WTC11 (cell line): Measurements from ENCODE around the gene ZNHIT1. TPM values are rescaled to one million over a fixed set of nuclear protein-coding genes. Genes with fewer than 3 reads are reported as not detected.

Source experiments
- ATAC-seq: fragments of 200-7000 bp; cut with Tn5 transposase; 2 replicates; pipeline ENCODE4 v1.10.0; 2021; ENCODE audit warnings: mild to moderate bottlenecking, moderate library complexity
- CTCF ChIA-PET: fragments of 300-600 bp; sonication (Branson Sonifier 250); formaldehyde crosslinking; loops from one replicate; lab custom pipeline; 2021; ENCODE audit warnings: antibody characterized with exemption; lab: Charles Lee
- POLR2A ChIA-PET: fragments of 350-600 bp; sonication (Branson Sonifier 250); formaldehyde crosslinking; loops from one replicate; lab custom pipeline; 2021; ENCODE audit warnings: antibody characterized with exemption; lab: Charles Lee
- DNase-seq: peaks from one replicate; pipeline ENCODE4 v3.0.0; 2021; ENCODE audit warnings: low spot score
- H3K27ac Mint-ChIP-seq: 2 replicates; pipeline ENCODE4 v1.8.0; 2021; ENCODE audit warnings: mixed read lengths
- H3K27me3 Mint-ChIP-seq: 2 replicates; pipeline ENCODE4 v1.8.0; 2021; ENCODE audit warnings: low read depth, mild to moderate bottlenecking, moderate library complexity, mixed read lengths
- H3K36me3 Mint-ChIP-seq: 2 replicates; pipeline ENCODE4 v1.8.0; 2021; ENCODE audit warnings: mixed read lengths
- H3K4me1 Mint-ChIP-seq: 2 replicates; pipeline ENCODE4 v1.8.0; 2022; ENCODE audit warnings: mixed read lengths
- H3K4me3 Mint-ChIP-seq: 2 replicates; pipeline ENCODE4 v1.8.0; 2021; ENCODE audit warnings: mild to moderate bottlenecking, moderate library complexity, mixed read lengths
- H3K9me3 Mint-ChIP-seq: 2 replicates; pipeline ENCODE4 v1.8.0; 2021; ENCODE audit warnings: mixed read lengths
- CREM ChIP-seq: sonication (generic); formaldehyde crosslinking; IDR thresholded peaks from 2 replicates; pipeline ENCODE4 v1.8.1; 2022; ENCODE audit warnings: mild to moderate bottlenecking, missing genetic modification reagents, moderate library complexity
- ELF4 ChIP-seq: sonication (generic); formaldehyde crosslinking; IDR thresholded peaks from 2 replicates; pipeline ENCODE4 v1.8.1; 2022; ENCODE audit warnings: low read depth, mild to moderate bottlenecking, moderate library complexity, missing genetic modification reagents
- ETV6 ChIP-seq: sonication (generic); formaldehyde crosslinking; IDR thresholded peaks from 2 replicates; pipeline ENCODE4 v1.8.1; 2022; ENCODE audit warnings: mild to moderate bottlenecking, missing genetic modification reagents
- GABPB1 ChIP-seq: sonication (generic); formaldehyde crosslinking; IDR thresholded peaks from 2 replicates; pipeline ENCODE4 v1.8.1; 2023; ENCODE audit warnings: mild to moderate bottlenecking, missing genetic modification reagents
- GTF2I ChIP-seq: fragments of 250-450 bp; sonication (Bioruptor Pico); conservative IDR thresholded peaks from 2 replicates; pipeline ENCODE4 v1.4.0; 2021; ENCODE audit warnings: mild to moderate bottlenecking
- IRF2 ChIP-seq: sonication (generic); formaldehyde crosslinking; IDR thresholded peaks from 2 replicates; pipeline ENCODE4 v1.8.0; 2022; ENCODE audit warnings: low read depth, missing genetic modification reagents, borderline replicate concordance
- ZNF138 ChIP-seq: sonication (generic); formaldehyde crosslinking; conservative IDR thresholded peaks from 2 replicates; pipeline ENCODE4 v1.8.1; 2022; ENCODE audit warnings: mild to moderate bottlenecking, moderate library complexity, missing genetic modification reagents
- ZNF317 ChIP-seq: sonication (generic); formaldehyde crosslinking; IDR thresholded peaks from 2 replicates; pipeline ENCODE4 v1.8.1; 2023; ENCODE audit warnings: low read depth, mild to moderate bottlenecking, moderate library complexity, missing genetic modification reagents, borderline replicate concordance
- ZNF416 ChIP-seq: fragments of 250-450 bp; sonication (Bioruptor Pico); IDR thresholded peaks from 2 replicates; pipeline ENCODE4 v1.9.0; 2021; ENCODE audit warnings: mild to moderate bottlenecking, inconsistent platforms
- total RNA-seq: library from RNA; stranded (reverse); gene quantifications from 3 replicates; pipeline ENCODE4 v1.2.3, GENCODE V29; 2021
- TF ChIP-seq, protein P1 (sequence below): sonication (generic); formaldehyde crosslinking; IDR thresholded peaks from 2 replicates; pipeline ENCODE4 v1.8.1; 2023; ENCODE audit warnings: mild to moderate bottlenecking, missing genetic modification reagents, moderate library complexity
- TF ChIP-seq, protein P2 (sequence below): sonication (generic); formaldehyde crosslinking; IDR thresholded peaks from 2 replicates; pipeline ENCODE4 v1.8.1; 2023; ENCODE audit warnings: mild to moderate bottlenecking, missing genetic modification reagents, borderline replicate concordance
- TF ChIP-seq, protein P3 (sequence below): sonication (generic); formaldehyde crosslinking; IDR thresholded peaks from 2 replicates; pipeline ENCODE4 v1.8.0; 2023; ENCODE audit warnings: missing genetic modification reagents, mild to moderate bottlenecking, borderline replicate concordance
- TF ChIP-seq, protein P4 (sequence below): fragments of 200-600 bp; IDR thresholded peaks from 2 replicates; pipeline ENCODE4 v1.8.0; 2022; ENCODE audit warnings: antibody characterized with exemption
- TF ChIP-seq, protein P5 (sequence below): sonication (generic); formaldehyde crosslinking; IDR thresholded peaks from 2 replicates; pipeline ENCODE4 v1.8.1; 2022; ENCODE audit warnings: low read depth, missing genetic modification reagents, borderline replicate concordance
- TF ChIP-seq, protein P6 (sequence below): sonication (generic); formaldehyde crosslinking; IDR thresholded peaks from 2 replicates; pipeline ENCODE4 v1.8.1; 2023; ENCODE audit warnings: mild to moderate bottlenecking, moderate library complexity, missing genetic modification reagents
- TF ChIP-seq, protein P7 (sequence below): sonication (generic); formaldehyde crosslinking; IDR thresholded peaks from 2 replicates; pipeline ENCODE4 v1.8.1; 2022; ENCODE audit warnings: missing genetic modification reagents, borderline replicate concordance

ZNHIT1 gene
- total RNA-seq, 1 experiment from 2014 or later, result 63.9 TPM

DNA sequence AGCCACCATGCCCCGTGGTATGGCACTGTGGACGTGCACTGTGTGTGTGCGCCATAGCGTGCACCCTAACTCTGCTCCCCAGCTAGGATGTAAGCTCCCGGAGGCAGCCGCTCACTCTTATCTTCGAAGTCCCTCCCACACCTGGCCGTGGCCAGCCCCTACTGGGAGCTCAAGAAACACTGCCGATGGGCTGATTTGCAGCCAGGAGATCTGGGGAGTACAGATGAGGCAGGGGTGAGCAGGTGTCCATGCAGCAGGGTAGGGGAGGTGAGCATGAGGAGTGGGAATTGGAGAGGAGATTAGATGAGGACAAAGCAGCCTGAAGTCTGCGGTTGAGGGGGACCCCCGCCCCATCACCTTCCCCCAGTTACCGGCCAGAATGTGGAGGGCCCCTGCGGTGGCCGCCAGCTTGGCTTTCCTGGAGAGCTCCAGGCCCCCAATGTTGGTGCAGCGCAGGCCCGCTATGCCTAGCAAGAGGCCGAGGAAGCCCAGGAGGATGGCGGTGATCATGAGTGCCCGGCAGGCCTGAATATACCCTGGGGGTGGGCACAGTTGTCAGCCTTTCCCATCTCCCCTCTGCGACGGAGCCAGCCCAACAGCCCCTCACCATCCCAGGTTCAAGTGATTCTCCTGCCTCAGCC is 16.1 kb downstream of the ZNHIT1 start:
- Mint-ChIP-seq H3K36me3 (no peaks in the 10 kb centered on the region), H3K27ac (peak overlapping the region; percentile 89; the same call in 1 of the 2 replicates), H3K27me3 (no peaks in the 10 kb centered on the region), H3K4me1 (peaks cover 34% of the 10 kb centered on the region), H3K9me3 (no peaks in the 10 kb centered on the region), H3K4me3 (no peak overlapping the region)
- CTCF ChIA-PET, result interaction anchor here (0.5 to 8.0 kb wide), 12 partner anchors 10 to 216 kb away, joined by 3 to 80 read pairs (median 4); partner anchors contain the start of genes FIS1, PLOD3 and ZNHIT1
- TF ChIP-seq IRF2 (CRISPR knock-in tag) (no peak), ZNF416 (CRISPR knock-in tag) (no peak), GTF2I (CRISPR knock-in tag) (no peak)
- TF ChIP-seq, protein P1, sequence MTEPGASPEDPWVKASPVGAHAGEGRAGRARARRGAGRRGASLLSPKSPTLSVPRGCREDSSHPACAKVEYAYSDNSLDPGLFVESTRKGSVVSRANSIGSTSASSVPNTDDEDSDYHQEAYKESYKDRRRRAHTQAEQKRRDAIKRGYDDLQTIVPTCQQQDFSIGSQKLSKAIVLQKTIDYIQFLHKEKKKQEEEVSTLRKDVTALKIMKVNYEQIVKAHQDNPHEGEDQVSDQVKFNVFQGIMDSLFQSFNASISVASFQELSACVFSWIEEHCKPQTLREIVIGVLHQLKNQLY (CRISPR knock-in tag), result no peak
- TF ChIP-seq, protein P2, sequence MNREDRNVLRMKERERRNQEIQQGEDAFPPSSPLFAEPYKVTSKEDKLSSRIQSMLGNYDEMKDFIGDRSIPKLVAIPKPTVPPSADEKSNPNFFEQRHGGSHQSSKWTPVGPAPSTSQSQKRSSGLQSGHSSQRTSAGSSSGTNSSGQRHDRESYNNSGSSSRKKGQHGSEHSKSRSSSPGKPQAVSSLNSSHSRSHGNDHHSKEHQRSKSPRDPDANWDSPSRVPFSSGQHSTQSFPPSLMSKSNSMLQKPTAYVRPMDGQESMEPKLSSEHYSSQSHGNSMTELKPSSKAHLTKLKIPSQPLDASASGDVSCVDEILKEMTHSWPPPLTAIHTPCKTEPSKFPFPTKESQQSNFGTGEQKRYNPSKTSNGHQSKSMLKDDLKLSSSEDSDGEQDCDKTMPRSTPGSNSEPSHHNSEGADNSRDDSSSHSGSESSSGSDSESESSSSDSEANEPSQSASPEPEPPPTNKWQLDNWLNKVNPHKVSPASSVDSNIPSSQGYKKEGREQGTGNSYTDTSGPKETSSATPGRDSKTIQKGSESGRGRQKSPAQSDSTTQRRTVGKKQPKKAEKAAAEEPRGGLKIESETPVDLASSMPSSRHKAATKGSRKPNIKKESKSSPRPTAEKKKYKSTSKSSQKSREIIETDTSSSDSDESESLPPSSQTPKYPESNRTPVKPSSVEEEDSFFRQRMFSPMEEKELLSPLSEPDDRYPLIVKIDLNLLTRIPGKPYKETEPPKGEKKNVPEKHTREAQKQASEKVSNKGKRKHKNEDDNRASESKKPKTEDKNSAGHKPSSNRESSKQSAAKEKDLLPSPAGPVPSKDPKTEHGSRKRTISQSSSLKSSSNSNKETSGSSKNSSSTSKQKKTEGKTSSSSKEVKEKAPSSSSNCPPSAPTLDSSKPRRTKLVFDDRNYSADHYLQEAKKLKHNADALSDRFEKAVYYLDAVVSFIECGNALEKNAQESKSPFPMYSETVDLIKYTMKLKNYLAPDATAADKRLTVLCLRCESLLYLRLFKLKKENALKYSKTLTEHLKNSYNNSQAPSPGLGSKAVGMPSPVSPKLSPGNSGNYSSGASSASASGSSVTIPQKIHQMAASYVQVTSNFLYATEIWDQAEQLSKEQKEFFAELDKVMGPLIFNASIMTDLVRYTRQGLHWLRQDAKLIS, result no peak
- TF ChIP-seq, protein P3, sequence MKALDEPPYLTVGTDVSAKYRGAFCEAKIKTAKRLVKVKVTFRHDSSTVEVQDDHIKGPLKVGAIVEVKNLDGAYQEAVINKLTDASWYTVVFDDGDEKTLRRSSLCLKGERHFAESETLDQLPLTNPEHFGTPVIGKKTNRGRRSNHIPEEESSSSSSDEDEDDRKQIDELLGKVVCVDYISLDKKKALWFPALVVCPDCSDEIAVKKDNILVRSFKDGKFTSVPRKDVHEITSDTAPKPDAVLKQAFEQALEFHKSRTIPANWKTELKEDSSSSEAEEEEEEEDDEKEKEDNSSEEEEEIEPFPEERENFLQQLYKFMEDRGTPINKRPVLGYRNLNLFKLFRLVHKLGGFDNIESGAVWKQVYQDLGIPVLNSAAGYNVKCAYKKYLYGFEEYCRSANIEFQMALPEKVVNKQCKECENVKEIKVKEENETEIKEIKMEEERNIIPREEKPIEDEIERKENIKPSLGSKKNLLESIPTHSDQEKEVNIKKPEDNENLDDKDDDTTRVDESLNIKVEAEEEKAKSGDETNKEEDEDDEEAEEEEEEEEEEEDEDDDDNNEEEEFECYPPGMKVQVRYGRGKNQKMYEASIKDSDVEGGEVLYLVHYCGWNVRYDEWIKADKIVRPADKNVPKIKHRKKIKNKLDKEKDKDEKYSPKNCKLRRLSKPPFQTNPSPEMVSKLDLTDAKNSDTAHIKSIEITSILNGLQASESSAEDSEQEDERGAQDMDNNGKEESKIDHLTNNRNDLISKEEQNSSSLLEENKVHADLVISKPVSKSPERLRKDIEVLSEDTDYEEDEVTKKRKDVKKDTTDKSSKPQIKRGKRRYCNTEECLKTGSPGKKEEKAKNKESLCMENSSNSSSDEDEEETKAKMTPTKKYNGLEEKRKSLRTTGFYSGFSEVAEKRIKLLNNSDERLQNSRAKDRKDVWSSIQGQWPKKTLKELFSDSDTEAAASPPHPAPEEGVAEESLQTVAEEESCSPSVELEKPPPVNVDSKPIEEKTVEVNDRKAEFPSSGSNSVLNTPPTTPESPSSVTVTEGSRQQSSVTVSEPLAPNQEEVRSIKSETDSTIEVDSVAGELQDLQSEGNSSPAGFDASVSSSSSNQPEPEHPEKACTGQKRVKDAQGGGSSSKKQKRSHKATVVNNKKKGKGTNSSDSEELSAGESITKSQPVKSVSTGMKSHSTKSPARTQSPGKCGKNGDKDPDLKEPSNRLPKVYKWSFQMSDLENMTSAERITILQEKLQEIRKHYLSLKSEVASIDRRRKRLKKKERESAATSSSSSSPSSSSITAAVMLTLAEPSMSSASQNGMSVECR (CRISPR knock-in tag), result no peak
- POLR2A ChIA-PET, result interaction anchor here (0.5 to 1.9 kb wide), 4 partner anchors 11 to 348 kb away, joined by 3 to 13 read pairs (median 3); partner anchors contain the start of genes FIS1, PLOD3 and ZNHIT1
- DNase-seq (no peak), ATAC-seq (no peak)

DNA sequence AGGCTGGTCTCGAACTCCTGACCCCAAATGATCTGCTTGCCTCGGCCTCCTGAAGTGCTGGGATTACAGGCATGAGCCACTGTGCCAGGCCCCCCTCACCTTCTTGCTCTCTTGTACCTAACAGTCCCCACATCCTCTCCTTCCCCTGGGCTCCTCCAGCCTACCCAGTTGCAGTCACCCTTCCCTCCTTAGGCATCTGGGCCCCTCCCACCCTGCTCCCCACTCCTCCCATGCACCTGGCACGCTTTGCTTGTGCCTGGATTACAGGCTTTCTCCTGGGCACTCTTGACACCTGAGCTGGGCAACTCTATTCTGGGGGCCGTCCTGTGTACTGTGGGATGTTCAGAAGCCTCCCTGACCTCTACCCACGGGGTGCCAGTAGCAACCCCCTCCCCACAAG is 16.7 kb downstream of the ZNHIT1 start:
- ATAC-seq, result no peak
- no peak overlapping the region for H3K4me3 Mint-ChIP-seq
- TF ChIP-seq, protein P4, sequence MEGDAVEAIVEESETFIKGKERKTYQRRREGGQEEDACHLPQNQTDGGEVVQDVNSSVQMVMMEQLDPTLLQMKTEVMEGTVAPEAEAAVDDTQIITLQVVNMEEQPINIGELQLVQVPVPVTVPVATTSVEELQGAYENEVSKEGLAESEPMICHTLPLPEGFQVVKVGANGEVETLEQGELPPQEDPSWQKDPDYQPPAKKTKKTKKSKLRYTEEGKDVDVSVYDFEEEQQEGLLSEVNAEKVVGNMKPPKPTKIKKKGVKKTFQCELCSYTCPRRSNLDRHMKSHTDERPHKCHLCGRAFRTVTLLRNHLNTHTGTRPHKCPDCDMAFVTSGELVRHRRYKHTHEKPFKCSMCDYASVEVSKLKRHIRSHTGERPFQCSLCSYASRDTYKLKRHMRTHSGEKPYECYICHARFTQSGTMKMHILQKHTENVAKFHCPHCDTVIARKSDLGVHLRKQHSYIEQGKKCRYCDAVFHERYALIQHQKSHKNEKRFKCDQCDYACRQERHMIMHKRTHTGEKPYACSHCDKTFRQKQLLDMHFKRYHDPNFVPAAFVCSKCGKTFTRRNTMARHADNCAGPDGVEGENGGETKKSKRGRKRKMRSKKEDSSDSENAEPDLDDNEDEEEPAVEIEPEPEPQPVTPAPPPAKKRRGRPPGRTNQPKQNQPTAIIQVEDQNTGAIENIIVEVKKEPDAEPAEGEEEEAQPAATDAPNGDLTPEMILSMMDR, result no peak
- TF ChIP-seq GABPB1 (CRISPR knock-in tag) (no peak), ETV6 (CRISPR knock-in tag) (no peak), ZNF138 (CRISPR knock-in tag) (no peak), ELF4 (CRISPR knock-in tag) (no peak), ZNF416 (CRISPR knock-in tag) (no peak), ZNF317 (CRISPR knock-in tag) (no peak), CREM (CRISPR knock-in tag) (no peak)
- TF ChIP-seq, protein P5, sequence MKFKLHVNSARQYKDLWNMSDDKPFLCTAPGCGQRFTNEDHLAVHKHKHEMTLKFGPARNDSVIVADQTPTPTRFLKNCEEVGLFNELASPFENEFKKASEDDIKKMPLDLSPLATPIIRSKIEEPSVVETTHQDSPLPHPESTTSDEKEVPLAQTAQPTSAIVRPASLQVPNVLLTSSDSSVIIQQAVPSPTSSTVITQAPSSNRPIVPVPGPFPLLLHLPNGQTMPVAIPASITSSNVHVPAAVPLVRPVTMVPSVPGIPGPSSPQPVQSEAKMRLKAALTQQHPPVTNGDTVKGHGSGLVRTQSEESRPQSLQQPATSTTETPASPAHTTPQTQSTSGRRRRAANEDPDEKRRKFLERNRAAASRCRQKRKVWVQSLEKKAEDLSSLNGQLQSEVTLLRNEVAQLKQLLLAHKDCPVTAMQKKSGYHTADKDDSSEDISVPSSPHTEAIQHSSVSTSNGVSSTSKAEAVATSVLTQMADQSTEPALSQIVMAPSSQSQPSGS, result no peak
- TF ChIP-seq, protein P6, sequence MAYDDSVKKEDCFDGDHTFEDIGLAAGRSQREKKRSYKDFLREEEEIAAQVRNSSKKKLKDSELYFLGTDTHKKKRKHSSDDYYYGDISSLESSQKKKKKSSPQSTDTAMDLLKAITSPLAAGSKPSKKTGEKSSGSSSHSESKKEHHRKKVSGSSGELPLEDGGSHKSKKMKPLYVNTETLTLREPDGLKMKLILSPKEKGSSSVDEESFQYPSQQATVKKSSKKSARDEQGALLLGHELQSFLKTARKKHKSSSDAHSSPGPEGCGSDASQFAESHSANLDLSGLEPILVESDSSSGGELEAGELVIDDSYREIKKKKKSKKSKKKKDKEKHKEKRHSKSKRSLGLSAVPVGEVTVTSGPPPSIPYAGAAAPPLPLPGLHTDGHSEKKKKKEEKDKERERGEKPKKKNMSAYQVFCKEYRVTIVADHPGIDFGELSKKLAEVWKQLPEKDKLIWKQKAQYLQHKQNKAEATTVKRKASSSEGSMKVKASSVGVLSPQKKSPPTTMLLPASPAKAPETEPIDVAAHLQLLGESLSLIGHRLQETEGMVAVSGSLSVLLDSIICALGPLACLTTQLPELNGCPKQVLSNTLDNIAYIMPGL, result no peak
- TF ChIP-seq, protein P7, sequence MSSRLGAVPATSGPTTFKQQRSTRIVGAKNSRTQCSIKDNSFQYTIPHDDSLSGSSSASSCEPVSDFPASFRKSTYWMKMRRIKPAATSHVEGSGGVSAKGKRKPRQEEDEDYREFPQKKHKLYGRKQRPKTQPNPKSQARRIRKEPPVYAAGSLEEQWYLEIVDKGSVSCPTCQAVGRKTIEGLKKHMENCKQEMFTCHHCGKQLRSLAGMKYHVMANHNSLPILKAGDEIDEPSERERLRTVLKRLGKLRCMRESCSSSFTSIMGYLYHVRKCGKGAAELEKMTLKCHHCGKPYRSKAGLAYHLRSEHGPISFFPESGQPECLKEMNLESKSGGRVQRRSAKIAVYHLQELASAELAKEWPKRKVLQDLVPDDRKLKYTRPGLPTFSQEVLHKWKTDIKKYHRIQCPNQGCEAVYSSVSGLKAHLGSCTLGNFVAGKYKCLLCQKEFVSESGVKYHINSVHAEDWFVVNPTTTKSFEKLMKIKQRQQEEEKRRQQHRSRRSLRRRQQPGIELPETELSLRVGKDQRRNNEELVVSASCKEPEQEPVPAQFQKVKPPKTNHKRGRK (CRISPR knock-in tag), result no peak
- TF ChIP-seq, all 79 proteins: peak for 0
- Mint-ChIP-seq H3K27ac (peak overlapping the region; percentile 83; the same call in 1 of the 2 replicates), H3K36me3 (no peaks in the 10 kb centered on the region), H3K4me1 (peaks cover 38% of the 10 kb centered on the region), H3K27me3 (no peaks in the 10 kb centered on the region), H3K9me3 (no peaks in the 10 kb centered on the region)
- ChIA-PET POLR2A (interaction anchor here (1.9 kb wide), 1 partner anchor 10 kb away, joined by 13 read pairs; the partner anchor contains the start of gene FIS1), CTCF (interaction anchor here (0.8 to 8.0 kb wide), 16 partner anchors 10 to 274 kb away, joined by 3 to 80 read pairs (median 4); partner anchors contain the start of genes FIS1, PLOD3 and ZNHIT1)
- no peak for DNase-seq
